Measurements from ENCODE around the gene LAMA2. TPM values are rescaled to one million over a fixed set of nuclear protein-coding genes. Genes with fewer than 3 reads are reported as not detected.
A peak's percentile ranks its signal among the peaks of the same experiment; 100 is the strongest.

Gene LAMA2
- total RNA-seq, 1 experiment from 2014 or later: 0.18 TPM

- DNase-seq (ENCODE audit: low read depth): peak; percentile 79
These were observed 628.0 kb downstream of the LAMA2 start for GRCh38 chr6:129510950-129511349.

- DNase-seq (ENCODE audit: low read depth): no peak
These were observed 630.5 kb downstream of the LAMA2 start for GRCh38 chr6:129513471-129513870.

GRCh38 chr6:129515004-129515403, 632.1 kb downstream of the LAMA2 start:
- no peak for DNase-seq (ENCODE audit: low read depth)

GRCh38 chr6:129516005-129516404, 633.1 kb downstream of the LAMA2 start:
- DNase-seq (ENCODE audit: low read depth): no peak

- DNase-seq (ENCODE audit: low read depth): no peak
These were observed 633.8 kb downstream of the LAMA2 start for GRCh38 chr6:129516787-129517186.

GRCh38 chr6:129517288-129517687, 634.4 kb downstream of the LAMA2 start:
- DNase-seq (ENCODE audit: low read depth): no peak

GRCh38 chr6:129519750-129520149, 636.8 kb downstream of the LAMA2 start:
- no peak for DNase-seq (ENCODE audit: low read depth)

- no peak for DNase-seq (ENCODE audit: low read depth)
These were observed 639.0 kb downstream of the LAMA2 start for GRCh38 chr6:129521946-129522345.

- DNase-seq (ENCODE audit: low read depth): no peak
These were observed 640.9 kb downstream of the LAMA2 start for GRCh38 chr6:129523816-129524215.

- DNase-seq (ENCODE audit: low read depth): peak; percentile 11
These were observed 642.1 kb downstream of the LAMA2 start for GRCh38 chr6:129525055-129525454.

GRCh38 chr6:129534926-129535325, 652.0 kb downstream of the LAMA2 start:
- no peak for DNase-seq (ENCODE audit: low read depth)

GRCh38 chr6:129536271-129536670, 653.3 kb downstream of the LAMA2 start:
- no peak for DNase-seq (ENCODE audit: low read depth)

GRCh38 chr6:129539032-129539431, 656.1 kb downstream of the LAMA2 start:
- DNase-seq (ENCODE audit: low read depth): no peak

GRCh38 chr6:129542705-129543104, 659.8 kb downstream of the LAMA2 start:
- DNase-seq (ENCODE audit: low read depth): no peak

- peak; percentile 47 for DNase-seq (ENCODE audit: low read depth)
These were observed 661.0 kb downstream of the LAMA2 start for GRCh38 chr6:129543981-129544380.

- no peak for DNase-seq (ENCODE audit: low read depth)
These were observed 662.1 kb downstream of the LAMA2 start for GRCh38 chr6:129544892-129545612.

GRCh38 chr6:129546702-129547101, 663.8 kb downstream of the LAMA2 start:
- peak; percentile 4 for DNase-seq (ENCODE audit: low read depth)

- DNase-seq (ENCODE audit: low read depth): no peak
These were observed 668.5 kb downstream of the LAMA2 start for GRCh38 chr6:129551486-129551885.

- DNase-seq (ENCODE audit: low read depth): no peak
These were observed 669.5 kb downstream of the LAMA2 start for GRCh38 chr6:129552413-129552812.

GRCh38 chr6:129555206-129555832, 672.4 kb downstream of the LAMA2 start:
- no peak for DNase-seq (ENCODE audit: low read depth)

- DNase-seq (ENCODE audit: low read depth): no peak
These were observed 675.3 kb downstream of the LAMA2 start for GRCh38 chr6:129558248-129558647.

GRCh38 chr6:129565366-129565765, 682.4 kb downstream of the LAMA2 start:
- DNase-seq (ENCODE audit: low read depth): no peak

GRCh38 chr6:129565811-129566210, 682.9 kb downstream of the LAMA2 start:
- no peak for DNase-seq (ENCODE audit: low read depth)
